OCI-LY3 (cell line): Measurements from ENCODE around the gene GPR84.

Experiments
- CTCF ChIP-seq: fragments of 200-600, 300-600 bp; sonication (generic); IDR thresholded peaks from 2 replicates; pipeline ENCODE4 v1.5.1; 2014; ENCODE audit warnings: antibody characterized with exemption, low read length, low read depth
- EZH2phosphoT487 ChIP-seq: fragments of 200-600 bp; shearing (Covaris generic); IDR thresholded peaks from 2 replicates; pipeline ENCODE4 v1.6.1; 2018; ENCODE audit warnings: antibody characterized with exemption, mixed run types, low read depth

- TF ChIP-seq CTCF (no peak), EZH2phosphoT487 (no peak)
Observed at GRCh38 chr12:54405106-54405505, 40.8 kb upstream of the GPR84 start.
